Tibial nerve (tissue), 4 donors: Measurements from ENCODE around the gene TTC21A. TPM values are rescaled to one million over a fixed set of nuclear protein-coding genes. Genes with fewer than 3 reads are reported as not detected.
A peak's percentile ranks its signal among the peaks of the same experiment; 100 is the strongest.
"Not testable (repeated sequence)": the region's sequence is repeated elsewhere in the genome, so short reads cannot be mapped to it uniquely, and the experiment has no call there.

Experiments used
- DNase-seq, 2 donors: peaks; one replicate each; pipeline ENCODE4 v3.0.0-alpha.2; 2019; ENCODE audit warnings: low spot score in 2 of 2
- H3K27ac ChIP-seq, 4 donors: fragments of 200-600 bp; sonication (generic) in 3 of 4; one replicate each; pipeline ENCODE4 v1.5.1; 2017 to 2019; ENCODE audit warnings: mild to moderate bottlenecking in 1 of 4
- H3K27me3 ChIP-seq, 2 donors: fragments of 200-600 bp; sonication (generic) in 1 of 2; one replicate each; pipeline versions ENCODE4 v1.5.1 to v1.6.0; 2017 to 2019
- H3K36me3 ChIP-seq, 3 donors: fragments of 200-600 bp; sonication (generic); one replicate each; pipeline ENCODE4 v1.5.1; 2018 to 2019
- H3K4me1 ChIP-seq, 4 donors: fragments of 200-600 bp; sonication (generic) in 3 of 4; one replicate each; pipeline ENCODE4 v1.5.1; 2017 to 2019
- H3K4me3 ChIP-seq, 4 donors: fragments of 200-600 bp; sonication (generic) in 3 of 4; one replicate each; pipeline ENCODE4 v1.5.1; 2017 to 2019; ENCODE audit warnings: mild to moderate bottlenecking in 1 of 4, moderate library complexity in 1 of 4
- H3K9me3 ChIP-seq, 4 donors: fragments of 200-600 bp; sonication (generic) in 3 of 4; one replicate each; pipeline ENCODE4 v1.5.1; 2017 to 2019
- EP300 ChIP-seq, 2 donors: sonication (generic); formaldehyde crosslinking; IDR thresholded peaks; one replicate each; pipeline ENCODE4 v1.6.1; 2017; ENCODE audit warnings: antibody characterized with exemption in 2 of 2, mild to moderate bottlenecking in 1 of 2
- POLR2A ChIP-seq, 2 donors: fragments of 450-650 bp; IDR thresholded peaks; one replicate each; pipeline ENCODE4 v1.6.1; 2017; ENCODE audit warnings: antibody characterized with exemption in 2 of 2, mild to moderate bottlenecking in 2 of 2, moderate library complexity in 2 of 2
- WGBS, 2 donors: methylation state at CpG; one replicate each; pipeline ENCODE4 v1.1.5; 2018; 5-methylcytosine and 5-hydroxymethylcytosine counted together
- total RNA-seq, 4 donors: library from RNA; depleted of rRNA; stranded (reverse); fragments of >200 nt; gene quantifications; one replicate each; pipeline ENCODE4 v1.1.0, GENCODE V29; 2016
- TF ChIP-seq, protein P1 (sequence below), 5 experiments: fragments of 200-600 bp in 3 of 5; fragments of 450-650 bp in 2 of 5; sonication (generic) in 3 of 5; IDR thresholded peaks; one replicate each; pipeline ENCODE4 v1.5.1; 2016 to 2019; ENCODE audit warnings: antibody characterized with exemption in 5 of 5, mild to moderate bottlenecking in 3 of 5, moderate library complexity in 2 of 5

The TTC21A gene, protein sequence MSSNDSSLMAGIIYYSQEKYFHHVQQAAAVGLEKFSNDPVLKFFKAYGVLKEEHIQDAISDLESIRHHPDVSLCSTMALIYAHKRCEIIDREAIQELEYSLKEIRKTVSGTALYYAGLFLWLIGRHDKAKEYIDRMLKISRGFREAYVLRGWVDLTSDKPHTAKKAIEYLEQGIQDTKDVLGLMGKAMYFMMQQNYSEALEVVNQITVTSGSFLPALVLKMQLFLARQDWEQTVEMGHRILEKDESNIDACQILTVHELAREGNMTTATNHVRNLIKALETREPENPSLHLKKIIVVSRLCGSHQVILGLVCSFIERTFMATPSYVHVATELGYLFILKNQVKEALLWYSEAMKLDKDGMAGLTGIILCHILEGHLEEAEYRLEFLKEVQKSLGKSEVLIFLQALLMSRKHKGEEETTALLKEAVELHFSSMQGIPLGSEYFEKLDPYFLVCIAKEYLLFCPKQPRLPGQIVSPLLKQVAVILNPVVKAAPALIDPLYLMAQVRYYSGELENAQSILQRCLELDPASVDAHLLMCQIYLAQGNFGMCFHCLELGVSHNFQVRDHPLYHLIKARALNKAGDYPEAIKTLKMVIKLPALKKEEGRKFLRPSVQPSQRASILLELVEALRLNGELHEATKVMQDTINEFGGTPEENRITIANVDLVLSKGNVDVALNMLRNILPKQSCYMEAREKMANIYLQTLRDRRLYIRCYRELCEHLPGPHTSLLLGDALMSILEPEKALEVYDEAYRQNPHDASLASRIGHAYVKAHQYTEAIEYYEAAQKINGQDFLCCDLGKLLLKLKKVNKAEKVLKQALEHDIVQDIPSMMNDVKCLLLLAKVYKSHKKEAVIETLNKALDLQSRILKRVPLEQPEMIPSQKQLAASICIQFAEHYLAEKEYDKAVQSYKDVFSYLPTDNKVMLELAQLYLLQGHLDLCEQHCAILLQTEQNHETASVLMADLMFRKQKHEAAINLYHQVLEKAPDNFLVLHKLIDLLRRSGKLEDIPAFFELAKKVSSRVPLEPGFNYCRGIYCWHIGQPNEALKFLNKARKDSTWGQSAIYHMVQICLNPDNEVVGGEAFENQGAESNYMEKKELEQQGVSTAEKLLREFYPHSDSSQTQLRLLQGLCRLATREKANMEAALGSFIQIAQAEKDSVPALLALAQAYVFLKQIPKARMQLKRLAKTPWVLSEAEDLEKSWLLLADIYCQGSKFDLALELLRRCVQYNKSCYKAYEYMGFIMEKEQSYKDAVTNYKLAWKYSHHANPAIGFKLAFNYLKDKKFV (N-terminal part only)
- total RNA-seq, result 10 to 100 TPM; 11.5 to 21.6 (median 12.8) TPM

DNA sequence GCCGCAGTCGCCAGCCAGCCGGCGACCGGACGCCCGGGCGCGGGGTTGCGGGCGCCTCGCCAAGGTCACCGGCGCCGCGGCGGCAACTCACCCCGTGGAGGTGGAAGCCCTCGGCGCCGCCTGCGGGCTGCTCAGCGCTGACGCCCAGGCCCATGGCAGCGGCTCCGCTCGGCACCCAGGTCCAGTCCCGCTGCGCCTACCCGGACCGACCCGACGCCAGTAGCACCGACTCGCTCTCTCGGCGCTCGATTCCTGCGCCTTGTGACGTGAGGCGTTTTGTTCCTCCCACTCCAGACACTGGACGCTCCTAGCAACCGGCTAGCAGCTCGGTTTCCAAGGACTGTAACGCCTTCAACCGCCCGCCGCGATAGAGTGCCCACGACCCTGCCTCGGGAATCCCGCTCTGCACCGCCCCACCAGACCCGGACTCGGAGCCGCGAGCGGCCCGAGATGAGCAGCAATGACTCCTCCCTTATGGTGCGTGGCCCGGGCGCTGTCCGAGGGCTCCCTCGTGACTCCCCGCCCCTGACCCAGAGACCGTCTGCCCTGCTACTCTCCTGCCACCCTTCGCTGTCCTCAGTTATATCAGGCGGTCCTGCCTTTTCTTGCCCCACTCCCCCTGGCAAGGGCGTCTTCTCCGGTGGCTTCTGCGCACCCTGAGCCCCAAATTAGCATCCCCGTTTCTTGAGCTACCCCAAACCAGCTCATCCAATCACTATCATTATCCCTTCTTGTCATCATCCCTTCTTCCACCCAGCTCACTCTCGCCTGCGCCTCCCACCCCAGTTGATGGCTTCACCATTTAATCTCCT, at the start of gene TTC21A, which contains the start of gene GORASP1:
Gene TTC21A (plus strand): TSS at position 293 of the 812 bp plus-strand sequence. CDS start 158 bp downstream, at position 451.
Gene GORASP1 (minus strand): TSS at position 240 of the 812 bp plus-strand sequence. CDS start 86 bp downstream, at position 154.
- Histone ChIP-seq H3K36me3 (peaks cover 0 to 30% (median 0%) of the 10 kb centered on the region in 3 donors), H3K9me3 (no peaks in the 10 kb centered on the region), H3K27ac (peak within 1 kb of the TSS; percentile 80 to 99 (median 96)), H3K4me1 (peaks cover 0 to 51% (median 28%) of the 10 kb centered on the region in 4 donors), H3K4me3 (peak within 1 kb of the TSS; percentile 64 to 91 (median 84)), H3K27me3 (no peaks in the 10 kb centered on the region)
- peak; percentile 78 to 82 for DNase-seq
- TF ChIP-seq POLR2A (IDR thresholded peaks at IDR 0.05) (peak; percentile 39 to 76), EP300 (IDR thresholded peaks at IDR 0.05) (peak; percentile 60 to 90)
- TF ChIP-seq, protein P1, sequence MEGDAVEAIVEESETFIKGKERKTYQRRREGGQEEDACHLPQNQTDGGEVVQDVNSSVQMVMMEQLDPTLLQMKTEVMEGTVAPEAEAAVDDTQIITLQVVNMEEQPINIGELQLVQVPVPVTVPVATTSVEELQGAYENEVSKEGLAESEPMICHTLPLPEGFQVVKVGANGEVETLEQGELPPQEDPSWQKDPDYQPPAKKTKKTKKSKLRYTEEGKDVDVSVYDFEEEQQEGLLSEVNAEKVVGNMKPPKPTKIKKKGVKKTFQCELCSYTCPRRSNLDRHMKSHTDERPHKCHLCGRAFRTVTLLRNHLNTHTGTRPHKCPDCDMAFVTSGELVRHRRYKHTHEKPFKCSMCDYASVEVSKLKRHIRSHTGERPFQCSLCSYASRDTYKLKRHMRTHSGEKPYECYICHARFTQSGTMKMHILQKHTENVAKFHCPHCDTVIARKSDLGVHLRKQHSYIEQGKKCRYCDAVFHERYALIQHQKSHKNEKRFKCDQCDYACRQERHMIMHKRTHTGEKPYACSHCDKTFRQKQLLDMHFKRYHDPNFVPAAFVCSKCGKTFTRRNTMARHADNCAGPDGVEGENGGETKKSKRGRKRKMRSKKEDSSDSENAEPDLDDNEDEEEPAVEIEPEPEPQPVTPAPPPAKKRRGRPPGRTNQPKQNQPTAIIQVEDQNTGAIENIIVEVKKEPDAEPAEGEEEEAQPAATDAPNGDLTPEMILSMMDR (IDR thresholded peaks at IDR 0.05), result peak in 2 of 5 experiments; percentile 15 to 26
- WGBS, 2 donors, result 0 to 1% methylated on average over 11 to 25 of the region's 74 CpGs

DNA sequence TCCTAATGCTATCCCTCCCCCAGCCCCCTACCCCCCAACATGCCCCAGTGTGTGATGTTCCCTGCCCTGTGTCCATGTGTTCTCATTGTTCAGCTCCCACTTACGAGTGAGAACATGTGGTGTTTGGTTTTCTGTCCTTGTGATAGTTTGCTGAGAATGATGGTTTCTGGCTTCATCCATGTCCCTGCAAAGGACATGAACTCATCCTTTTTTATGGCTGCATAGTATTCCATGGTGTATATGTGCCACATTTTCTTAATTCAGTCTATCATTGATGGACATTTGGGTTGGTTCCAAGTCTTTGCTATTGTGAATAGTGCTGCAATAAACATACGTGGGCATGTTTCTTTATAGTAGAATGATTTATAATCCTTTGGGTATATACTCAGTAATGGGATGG, 46.3 kb upstream of the TTC21A start:
- 72 to 78% methylated on average over 2 of the region's 2 CpGs for WGBS, 2 donors

DNA sequence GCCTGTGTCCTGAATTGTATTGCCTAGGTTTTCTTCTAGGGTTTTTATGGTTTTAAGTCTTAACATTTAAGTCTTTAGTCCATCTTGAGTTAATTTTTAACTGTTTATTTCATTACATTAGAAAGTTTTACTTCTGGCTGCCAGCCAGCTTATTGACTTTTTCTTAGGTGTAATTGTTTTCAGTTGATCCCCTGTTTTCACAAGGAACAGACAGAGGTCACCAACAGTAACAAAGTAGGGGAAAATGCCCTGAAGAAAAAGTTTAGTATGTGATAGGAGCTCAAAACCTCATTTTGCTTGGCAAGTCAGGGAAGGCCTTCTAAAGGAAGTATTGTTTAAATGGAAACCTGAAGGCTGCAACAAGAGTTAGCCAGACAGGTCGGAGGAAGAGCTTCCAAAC, 45.3 kb upstream of the TTC21A start:
- WGBS, 2 donors, result 49 to 59% methylated on average over 1 of the region's 1 CpG

More for the DNA sequence above, 46.3 kb upstream of the TTC21A start:
- not testable (repeated sequence) for H3K4me3 ChIP-seq, H3K27ac ChIP-seq, H3K9me3 ChIP-seq, H3K27me3 ChIP-seq, DNase-seq
- H3K4me1 ChIP-seq, result peaks cover 0 to 14% (median 0%) of the 10 kb centered on the region in 4 donors
- H3K36me3 ChIP-seq, result peaks cover 0 to 16% (median 0%) of the 10 kb centered on the region in 3 donors

DNA sequence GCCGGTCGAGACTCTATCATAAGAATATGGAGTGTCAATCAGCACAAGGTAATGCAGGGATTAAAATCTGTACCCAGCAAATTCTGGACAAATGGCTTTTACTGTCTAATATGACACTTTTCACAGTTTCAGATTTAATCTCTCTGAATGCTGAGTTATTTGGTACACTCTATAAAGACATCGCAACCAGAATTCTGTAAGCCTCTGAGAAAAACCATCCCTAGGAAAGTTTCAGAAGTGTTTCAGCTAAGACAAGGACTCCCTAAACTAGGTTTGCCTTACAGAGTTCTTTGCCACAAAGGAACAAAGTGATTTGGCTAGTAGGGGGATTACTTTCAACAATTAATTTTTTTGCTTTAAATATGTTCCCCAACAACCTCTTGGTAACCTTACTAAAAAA, 44.3 kb upstream of the TTC21A start:
- no peak overlapping the region for H3K27ac ChIP-seq
- no peak for DNase-seq
- H3K4me1 ChIP-seq, result peaks cover 0 to 6% (median 0%) of the 10 kb centered on the region in 4 donors
- no peaks in the 10 kb centered on the region for H3K9me3 ChIP-seq
- WGBS, 2 donors, result 87 to 91% methylated on average over 3 of the region's 3 CpGs
- H3K27me3 ChIP-seq, result no peaks in the 10 kb centered on the region
- H3K4me3 ChIP-seq, result no peak overlapping the region
- peaks cover 0 to 34% (median 0%) of the 10 kb centered on the region in 3 donors for H3K36me3 ChIP-seq
- TF ChIP-seq, protein P1 (IDR thresholded peaks at IDR 0.05), result no peak
- TF ChIP-seq EP300 (IDR thresholded peaks at IDR 0.05), result no peak
- TF ChIP-seq POLR2A (IDR thresholded peaks at IDR 0.05), result no peak

More for the DNA sequence above, 45.3 kb upstream of the TTC21A start:
- Histone ChIP-seq H3K27me3 (no peaks in the 10 kb centered on the region), H3K9me3 (no peaks in the 10 kb centered on the region), H3K36me3 (peaks cover 0 to 25% (median 0%) of the 10 kb centered on the region in 3 donors), H3K27ac (no peak overlapping the region), H3K4me3 (no peak overlapping the region), H3K4me1 (peaks cover 0 to 7% (median 0%) of the 10 kb centered on the region in 4 donors)
- DNase-seq, result no peak
- TF ChIP-seq POLR2A (IDR thresholded peaks at IDR 0.05) (no peak), EP300 (IDR thresholded peaks at IDR 0.05) (no peak)
- TF ChIP-seq, protein P1 (IDR thresholded peaks at IDR 0.05), result no peak
